GM23248 (cell line): ENCODE results near the gene QSOX2. TPM values are rescaled to one million over a fixed set of nuclear protein-coding genes. Genes with fewer than 3 reads are reported as not detected.

ENCODE experiments used
- DNase-seq: peaks from one replicate; pipeline ENCODE4 v3.0.0-alpha.2; 2015
- H2AFZ ChIP-seq: fragments of 200-600 bp; sonication (generic); 2 replicates; pipeline ENCODE4 v1.6.1; 2016; ENCODE audit warnings: antibody characterized with exemption
- H3F3A ChIP-seq: fragments of 200-600 bp; sonication (generic); 2 replicates; pipeline ENCODE4 v1.6.1; 2016; ENCODE audit warnings: mild to moderate bottlenecking, antibody characterized with exemption, mixed run types; ENCODE audit not compliant: insufficient read depth
- H3K27ac ChIP-seq: fragments of 200-600 bp; sonication (generic); 2 replicates; pipeline ENCODE4 v1.5.1; 2016; ENCODE audit warnings: mild to moderate bottlenecking
- H3K27me3 ChIP-seq: fragments of 200-600 bp; sonication (generic); replicated peaks from 2 replicates; pipeline ENCODE4 v1.6.1; 2016; ENCODE audit warnings: mild to moderate bottlenecking; ENCODE audit not compliant: insufficient read depth
- H3K36me3 ChIP-seq: fragments of 200-600 bp; sonication (generic); 2 replicates; pipeline ENCODE4 v1.6.1; 2016; ENCODE audit warnings: low read depth, mild to moderate bottlenecking
- H3K4me1 ChIP-seq: fragments of 200-600 bp; sonication (generic); 2 replicates; pipeline ENCODE4 v1.6.1; 2016; ENCODE audit warnings: mild to moderate bottlenecking; ENCODE audit not compliant: insufficient read depth
- H3K4me2 ChIP-seq: fragments of 200-600 bp; sonication (generic); one replicate; pipeline ENCODE4 v1.6.1; 2016; ENCODE audit warnings: mild to moderate bottlenecking; ENCODE audit not compliant: unreplicated experiment
- H3K4me3 ChIP-seq: fragments of 200-600 bp; sonication (generic); 2 replicates; pipeline ENCODE4 v1.5.1; 2016; ENCODE audit warnings: mild to moderate bottlenecking
- H3K79me2 ChIP-seq: fragments of 200-600 bp; sonication (generic); 2 replicates; pipeline ENCODE4 v1.6.1; 2016; ENCODE audit warnings: mild to moderate bottlenecking; ENCODE audit not compliant: insufficient read depth
- H3K9ac ChIP-seq: fragments of 200-600 bp; sonication (generic); 2 replicates; pipeline ENCODE4 v1.6.1; 2016; ENCODE audit warnings: mild to moderate bottlenecking
- H3K9me2 ChIP-seq: fragments of 200-600 bp; sonication (generic); 2 replicates; pipeline ENCODE4 v1.6.1; 2016; ENCODE audit warnings: mixed run types, mild to moderate bottlenecking, moderate library complexity; ENCODE audit not compliant: insufficient read depth
- H3K9me3 ChIP-seq: fragments of 200-600 bp; sonication (generic); one replicate; pipeline ENCODE4 v1.6.1; 2017; ENCODE audit warnings: low read depth
- H4K20me1 ChIP-seq: fragments of 200-600 bp; sonication (generic); 2 replicates; pipeline ENCODE4 v1.6.0; 2016; ENCODE audit not compliant: insufficient read depth
- EZH2 ChIP-seq: fragments of 200-600 bp; sonication (generic); IDR thresholded peaks from 2 replicates; pipeline ENCODE4 v1.6.1; 2018; ENCODE audit warnings: antibody characterized with exemption, mild to moderate bottlenecking; ENCODE audit not compliant: insufficient read depth, poor library complexity, severe bottlenecking
- EZH2phosphoT487 ChIP-seq: fragments of 200-600 bp; sonication (generic); IDR thresholded peaks from 2 replicates; pipeline ENCODE4 v1.6.1; 2018; ENCODE audit warnings: antibody characterized with exemption, moderate library complexity, mild to moderate bottlenecking, low read depth; ENCODE audit not compliant: insufficient read depth
- WGBS, 2 experiments: methylation state at CpG; one replicate each; pipeline ENCODE4 v1.1.6; 2015 to 2017; ENCODE audit warnings: low lambda C conversion rate in 2 of 2, low coverage in 1 of 2; ENCODE audit errors: missing lambda C conversion rate in 2 of 2; 5-methylcytosine and 5-hydroxymethylcytosine counted together
- in situ Hi-C: fragments of 300-500 bp; cut with MboI; formaldehyde crosslinking; loops from 2 replicates; pipeline ENCODE4 v1.15.0; 2020
- polyA plus RNA-seq: library from polyadenylated mRNA; unstranded; fragments of >200 nt; fragmentation: Nextera tagmentation; extraction: Ambion mirVana; gene quantifications from 2 replicates; pipeline ENCODE4 v1.2.1, GENCODE V29; 2016
- total RNA-seq: library from RNA; depleted of rRNA; stranded (reverse); fragments of >200 nt; shearing (Covaris generic); gene quantifications from 2 replicates; pipeline ENCODE4 v1.2.3, GENCODE V29; 2014

QSOX2 gene
- total and polyA plus RNA-seq, 2 experiments from 2014 or later, result 1.9 to 11.7 TPM

GRCh38 chr9:136254381-136255165 is 9.0 kb upstream of the QSOX2 start:
- in situ Hi-C loops, result no loop called here
- WGBS, 2 experiments, result 73 to 74% methylated on average over 25 of the region's 25 CpGs

GRCh38 chr9:136253246-136254130 is 7.9 kb upstream of the QSOX2 start:
- 0 out of 2 replicates have a peak, but pooled peaks cover 4% of the 10 kb centered on the region for H3K4me1 ChIP-seq
- H4K20me1 ChIP-seq, result no peaks in the 10 kb centered on the region
- H3K4me3 ChIP-seq, result no peak overlapping the region
- H3F3A ChIP-seq, result no peaks in the 10 kb centered on the region
- TF ChIP-seq EZH2 (no peak), EZH2phosphoT487 (no peak)
- no peak overlapping the region for H3K9ac ChIP-seq
- WGBS, 2 experiments, result 73 to 74% methylated on average over 24 to 29 of the region's 32 CpGs
- H3K4me2 ChIP-seq, result no peak overlapping the region
- H3K27me3 ChIP-seq, result no peaks in the 10 kb centered on the region; the same call in 1 of the 2 replicates
- no peak overlapping the region for H3K27ac ChIP-seq
- no peak overlapping the region for H2AFZ ChIP-seq
- no peaks in the 10 kb centered on the region for H3K9me2 ChIP-seq
- no peaks in the 10 kb centered on the region for H3K79me2 ChIP-seq
- in situ Hi-C loops, result no loop called here
- DNase-seq, result no peak
- H3K36me3 ChIP-seq, result no peaks in the 10 kb centered on the region
- no peaks in the 10 kb centered on the region for H3K9me3 ChIP-seq

More at GRCh38 chr9:136254381-136255165, 9.0 kb upstream of the QSOX2 start:
- Histone ChIP-seq H3K9ac (no peak overlapping the region), H3K36me3 (no peaks in the 10 kb centered on the region), H3K4me2 (no peak overlapping the region), H3K9me3 (no peaks in the 10 kb centered on the region), H3K79me2 (no peaks in the 10 kb centered on the region), H3F3A (no peaks in the 10 kb centered on the region), H3K27me3 (no peaks in the 10 kb centered on the region; the same call in 1 of the 2 replicates), H4K20me1 (no peaks in the 10 kb centered on the region), H3K27ac (no peak overlapping the region), H3K4me3 (no peak overlapping the region), H3K4me1 (0 out of 2 replicates have a peak, but pooled peaks cover 4% of the 10 kb centered on the region), H3K9me2 (no peaks in the 10 kb centered on the region), H2AFZ (no peak overlapping the region)
- DNase-seq, result no peak
- no peak for TF ChIP-seq EZH2phosphoT487

- H2AFZ ChIP-seq, result no peak overlapping the region
- no peaks in the 10 kb centered on the region for H4K20me1 ChIP-seq
- H3K9me3 ChIP-seq, result no peaks in the 10 kb centered on the region
- no peaks in the 10 kb centered on the region for H3K79me2 ChIP-seq
- no peaks in the 10 kb centered on the region for H3F3A ChIP-seq
- WGBS, 2 experiments, result 76 to 80% methylated on average over 10 of the region's 10 CpGs
- H3K4me2 ChIP-seq, result no peak overlapping the region
- H3K36me3 ChIP-seq, result no peaks in the 10 kb centered on the region
- H3K9me2 ChIP-seq, result no peaks in the 10 kb centered on the region
- in situ Hi-C loops, result no loop called here
- H3K9ac ChIP-seq, result no peak overlapping the region
- DNase-seq, result no peak
- no peak overlapping the region for H3K4me3 ChIP-seq
- TF ChIP-seq EZH2 (no peak), EZH2phosphoT487 (no peak)
- peaks cover under 1% of the 10 kb centered on the region; the same call in 1 of the 2 replicates for H3K27me3 ChIP-seq
- H3K27ac ChIP-seq, result no peak overlapping the region
- H3K4me1 ChIP-seq, result 0 out of 2 replicates have a peak, but pooled peaks cover 4% of the 10 kb centered on the region
These were observed 7.2 kb upstream of the QSOX2 start for GRCh38 chr9:136252846-136253245.

DNA sequence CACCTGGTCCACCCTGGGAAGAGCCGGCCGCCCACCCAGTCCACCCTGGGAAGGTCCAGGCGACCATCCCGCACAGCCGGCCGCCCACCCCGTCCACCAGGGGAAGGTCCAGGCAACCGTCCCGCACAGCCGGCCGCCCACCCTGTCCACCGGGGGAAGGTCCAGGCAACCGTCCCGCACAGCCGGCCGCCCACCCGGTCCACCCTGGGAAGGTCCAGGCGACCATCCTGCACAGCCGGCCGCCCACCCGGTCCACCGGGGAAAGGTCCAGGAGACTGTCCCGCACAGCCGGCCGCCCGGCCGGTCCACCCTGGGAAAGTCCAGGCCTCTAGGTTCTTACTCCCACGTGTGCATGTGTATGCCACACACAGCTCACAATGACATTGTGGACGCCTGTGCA is 6.7 kb upstream of the QSOX2 start:
- 87 to 90% methylated on average over 12 to 28 of the region's 29 CpGs for WGBS, 2 experiments
- DNase-seq, result no peak
- Histone ChIP-seq H3K9ac (no peak overlapping the region), H3K27me3 (peaks cover 6% of the 10 kb centered on the region), H4K20me1 (no peaks in the 10 kb centered on the region), H3K79me2 (no peaks in the 10 kb centered on the region), H3K4me2 (no peak overlapping the region), H3K9me2 (no peaks in the 10 kb centered on the region), H3K4me3 (no peak overlapping the region), H3K27ac (no peak overlapping the region), H3K36me3 (no peaks in the 10 kb centered on the region), H3K9me3 (no peaks in the 10 kb centered on the region), H3F3A (no peaks in the 10 kb centered on the region), H2AFZ (no peak overlapping the region), H3K4me1 (0 out of 2 replicates have a peak, but pooled peaks cover 4% of the 10 kb centered on the region)
- no peak for TF ChIP-seq EZH2
- TF ChIP-seq EZH2phosphoT487, result no peak
- in situ Hi-C loops, result no loop called here
